IPS-NIHi7 (cell line): Measurements from ENCODE around the gene NASP.

Experiments used
- DNase-seq: peaks from one replicate; pipeline ENCODE4 v3.0.0; 2012; ENCODE audit warnings: mixed read lengths; ENCODE audit errors: extremely low spot score

NASP gene

GRCh38 chr1:45666836-45667235 is 83.0 kb downstream of the NASP start:
- DNase-seq = no peak

DNA sequence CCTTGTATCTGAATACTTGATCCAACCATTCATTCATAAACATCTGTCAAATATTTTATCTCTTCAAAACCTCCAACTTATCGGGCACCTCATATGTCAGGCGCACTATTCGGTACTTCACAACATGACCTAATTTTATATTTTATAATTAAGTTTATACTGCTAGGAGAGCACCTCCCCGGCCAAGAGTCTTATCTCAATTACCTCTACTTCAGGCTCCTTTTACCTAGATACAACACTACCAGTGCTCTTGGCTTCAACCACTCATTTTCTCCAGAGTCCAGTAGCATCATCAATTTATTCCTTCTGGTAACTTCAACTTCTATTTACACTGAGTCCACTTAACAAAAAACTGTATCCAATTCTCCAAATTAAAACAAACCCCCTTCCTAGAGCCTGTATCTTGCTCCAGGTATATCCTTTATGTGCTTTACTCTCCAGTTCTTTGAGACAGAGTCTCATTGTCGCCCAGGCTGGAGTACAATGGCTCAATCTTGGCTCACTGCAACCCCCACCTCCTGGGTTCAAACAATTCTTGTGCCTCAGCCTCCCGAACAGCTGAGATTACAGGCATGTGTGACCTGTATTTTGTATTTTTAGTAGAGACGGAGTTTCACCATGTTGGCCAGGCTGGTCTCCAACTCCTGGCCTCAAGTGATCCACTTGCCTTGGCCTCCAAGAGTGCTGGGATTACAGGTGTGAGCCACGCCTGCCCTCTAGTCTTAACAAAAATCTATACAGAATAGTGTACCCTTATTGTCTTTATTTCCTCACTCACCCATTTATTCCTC is 83.7 kb downstream of the NASP start:
- no peak for DNase-seq
